Aorta (tissue), 5 donors: ENCODE data around the gene FBXW5. TPM values are rescaled to one million over a fixed set of nuclear protein-coding genes. Genes with fewer than 3 reads are reported as not detected.

Experiments used
- ATAC-seq: fragments of 200-7000 bp; cut with Tn5 transposase; one replicate; pipeline ENCODE4 v1.9.1; 2022; ENCODE audit warnings: moderate library complexity; ENCODE audit not compliant: low FRiP score
- DNase-seq, 2 donors: peaks; one replicate each; pipeline ENCODE4 v3.0.0-alpha.2; 2020
- H3K27ac ChIP-seq, 2 donors: one replicate each; pipeline ENCODE4 v1.5.1; 2013; ENCODE audit warnings: low read length in 2 of 2, mild to moderate bottlenecking in 2 of 2, moderate library complexity in 2 of 2, control low read depth in 1 of 2, inconsistent platforms in 1 of 2, low read depth in 1 of 2
- H3K27me3 ChIP-seq, 2 donors: one replicate each; pipeline ENCODE4 v1.6.1; 2013; ENCODE audit warnings: control low read depth in 1 of 2, low read length in 1 of 2, mild to moderate bottlenecking in 1 of 2, moderate library complexity in 1 of 2; ENCODE audit not compliant: insufficient read depth in 2 of 2, control insufficient read depth in 1 of 2
- H3K36me3 ChIP-seq, 2 donors: one replicate each; pipeline ENCODE4 v1.6.1; 2013; ENCODE audit warnings: control low read depth in 1 of 2, low read length in 1 of 2, mild to moderate bottlenecking in 1 of 2; ENCODE audit not compliant: insufficient read depth in 2 of 2, control insufficient read depth in 1 of 2
- H3K4me1 ChIP-seq, 2 donors: one replicate each; pipeline ENCODE4 v1.6.1; 2013; ENCODE audit warnings: low read length in 2 of 2, control low read depth in 1 of 2, mild to moderate bottlenecking in 1 of 2, moderate library complexity in 1 of 2; ENCODE audit not compliant: insufficient read depth in 2 of 2, control insufficient read depth in 1 of 2
- H3K4me3 ChIP-seq, 2 donors: one replicate each; pipeline ENCODE4 v1.5.1; 2013; ENCODE audit warnings: low read length in 2 of 2, control low read depth in 1 of 2, mild to moderate bottlenecking in 1 of 2
- H3K9me3 ChIP-seq: one replicate; pipeline ENCODE4 v1.6.1; 2013; ENCODE audit warnings: mild to moderate bottlenecking, low read length; ENCODE audit not compliant: control insufficient read depth
- WGBS, 2 donors: extraction: QIAGEN DNeasy Blood & Tissue Kit; methylation state at CpG; one replicate each; pipeline ENCODE4 v1.1.7; 2013; 5-methylcytosine and 5-hydroxymethylcytosine counted together
- intact Hi-C, 2 donors: fragments of 100-400 bp; cut with DNase I; formaldehyde crosslinking; loops; one replicate each; pipeline versions ENCODE4 v1.14.2 to v1.15.0; 2022
- polyA plus RNA-seq, 2 donors: library from polyadenylated mRNA; stranded (reverse); fragments of 200-250 nt; gene quantifications; one replicate each; pipeline ENCODE4 v1.2.3, GENCODE V29; 2013
- total RNA-seq, 2 donors: library from RNA; stranded (reverse); fragmentation: NEBNext Ultra II Directional; extraction: Animal tissue kit (Norgen Biotek cat#: 25700); gene quantifications; one replicate each; pipeline ENCODE4 v1.2.1, GENCODE V29; 2021
- donor health status: healthy with polysubstance abuse.
- donor health status: Bipolar disorder and iron deficiency.
- donor health status: DM: no; HTN: no; CAD: no.
- donor health status: DM: no; HTN: no; CAD: no.
- donor health status: DM: yes; HTN: yes; CAD: no.

The FBXW5 gene
- total and polyA plus RNA-seq, 4 donors = 92.5 to 191 (median 109) TPM

DNA sequence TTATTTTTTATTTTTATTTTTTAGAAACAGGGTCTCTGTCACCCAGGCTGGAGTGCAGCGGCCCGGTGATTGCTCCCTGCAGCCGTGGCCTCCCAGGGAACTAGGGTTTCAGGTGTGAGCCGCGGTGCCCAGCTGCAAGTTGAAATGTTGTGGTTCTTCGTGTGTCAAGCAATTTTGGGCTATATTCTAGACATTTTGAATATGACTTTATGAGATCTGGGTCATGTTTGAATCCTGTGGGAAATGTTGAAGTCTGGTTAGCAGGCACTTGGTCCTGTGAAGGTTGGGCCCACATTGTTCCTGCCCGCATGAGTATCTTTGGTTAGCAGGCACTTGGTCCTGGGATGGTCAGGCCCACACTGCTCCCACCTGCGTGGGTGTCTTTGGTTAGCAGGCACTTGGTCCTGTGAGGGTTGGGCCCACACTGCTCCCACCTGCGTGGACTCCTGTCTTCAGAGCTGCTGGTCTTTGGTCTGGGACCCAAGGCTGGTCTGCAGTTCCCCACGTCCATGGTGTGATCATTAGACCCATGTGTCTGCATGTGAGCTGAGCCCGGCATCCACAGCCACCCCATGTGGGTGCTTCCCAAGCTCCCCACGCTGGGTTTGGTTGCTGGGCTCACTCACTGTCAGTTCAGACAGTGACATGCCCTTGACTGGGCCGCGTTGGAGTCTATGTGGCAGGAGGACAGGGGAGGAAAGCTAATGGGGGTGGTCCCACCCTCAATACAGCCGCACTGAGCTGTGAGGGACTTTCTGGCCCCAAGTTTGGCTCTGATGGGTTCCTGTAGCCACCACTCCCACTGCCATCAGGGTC is 7.1 kb downstream of the FBXW5 start:
- ATAC-seq (no peak), DNase-seq (no peak)
- intact Hi-C loops = no loop called here
- H3K36me3 ChIP-seq = peaks cover 0 to 11% of the 10 kb centered on the region in 2 donors
- no peaks in the 10 kb centered on the region for H3K27me3 ChIP-seq
- H3K9me3 ChIP-seq = no peaks in the 10 kb centered on the region
- H3K4me1 ChIP-seq = no peaks in the 10 kb centered on the region
- WGBS, 2 donors = 94 to 95% methylated on average over 15 of the region's 15 CpGs
- H3K4me3 ChIP-seq = no peak overlapping the region
- no peak overlapping the region for H3K27ac ChIP-seq

DNA sequence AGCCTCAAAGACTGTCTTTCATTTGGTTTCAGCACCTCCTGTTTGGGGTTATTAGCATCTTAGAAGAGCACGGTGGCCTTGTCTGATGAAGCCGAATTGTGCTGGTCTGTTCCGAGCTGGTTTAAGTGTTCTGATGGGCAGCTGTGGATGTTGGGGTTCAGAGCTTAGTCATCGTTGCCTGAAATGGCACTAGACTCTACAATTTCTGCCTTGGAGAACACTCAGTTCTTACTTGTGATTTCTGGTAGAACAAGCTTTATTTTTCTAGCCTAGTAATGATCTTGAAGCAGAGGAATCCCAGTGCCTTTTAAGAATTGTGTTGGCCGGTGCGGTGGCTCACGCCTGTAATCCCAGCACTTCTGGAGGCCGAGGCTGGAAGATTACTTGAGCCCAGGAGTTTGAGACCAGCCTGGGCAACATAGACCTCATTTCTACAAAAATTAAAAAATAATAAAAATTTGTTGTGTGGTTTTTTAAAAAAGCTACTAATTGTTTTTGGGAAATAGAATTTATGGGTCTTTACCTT is 7.8 kb downstream of the FBXW5 start:
- no peaks in the 10 kb centered on the region for H3K4me1 ChIP-seq
- H3K27me3 ChIP-seq = no peaks in the 10 kb centered on the region
- peaks cover 0 to 9% of the 10 kb centered on the region in 2 donors for H3K36me3 ChIP-seq
- intact Hi-C loops = no loop called here
- H3K4me3 ChIP-seq = no peak overlapping the region
- WGBS, 2 donors = 91 to 92% methylated on average over 8 of the region's 8 CpGs
- no peak overlapping the region for H3K27ac ChIP-seq
- H3K9me3 ChIP-seq = no peaks in the 10 kb centered on the region
- ATAC-seq = no peak
- DNase-seq = no peak

DNA sequence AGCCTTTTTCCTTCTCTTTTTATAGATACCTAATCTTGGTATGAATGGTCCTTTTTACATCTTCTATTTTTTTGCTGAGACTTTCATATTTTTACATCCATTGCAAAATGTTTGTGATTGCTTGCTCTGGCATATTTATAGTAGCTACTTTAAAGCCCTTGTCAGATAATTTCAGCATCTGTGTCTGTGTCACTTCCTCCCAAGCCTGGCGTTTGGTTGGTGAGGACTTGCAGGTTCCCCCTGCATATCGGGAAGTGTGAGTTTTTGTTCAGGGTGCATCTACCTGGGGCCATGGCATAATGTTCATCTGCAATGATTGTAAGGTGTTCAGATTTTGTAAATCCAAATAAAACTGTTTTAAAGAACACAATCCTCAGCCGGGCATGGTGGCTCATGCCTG is 8.9 kb downstream of the FBXW5 start:
- no peaks in the 10 kb centered on the region for H3K9me3 ChIP-seq

DNA sequence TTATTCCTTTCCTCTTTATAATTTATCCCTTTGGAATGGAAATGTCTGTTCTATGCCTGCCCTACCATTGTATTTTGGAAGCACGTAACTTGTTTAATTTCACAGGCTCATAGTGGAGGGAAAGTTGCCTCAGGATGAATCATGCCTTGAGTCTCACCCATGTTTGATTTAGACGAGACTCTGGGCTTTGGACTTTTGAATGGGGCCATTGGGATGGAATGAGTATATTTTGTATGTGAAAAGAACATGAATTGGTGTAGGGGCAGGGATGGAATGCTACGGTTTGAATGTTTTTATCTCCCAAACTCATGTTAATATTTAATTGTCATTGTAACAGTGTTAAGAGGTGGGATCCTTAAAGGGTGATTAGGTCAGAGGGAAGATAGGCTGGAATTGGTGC is 10.3 kb downstream of the FBXW5 start:
- ATAC-seq (no peak), DNase-seq (no peak)
- no peaks in the 10 kb centered on the region for H3K27me3 ChIP-seq
- WGBS, 2 donors = 89 to 92% methylated on average over 3 of the region's 3 CpGs
- peaks cover 0 to under 1% of the 10 kb centered on the region in 2 donors for H3K36me3 ChIP-seq
- H3K9me3 ChIP-seq = no peaks in the 10 kb centered on the region
- intact Hi-C loops = no loop called here
- no peak overlapping the region for H3K4me3 ChIP-seq
- no peak overlapping the region for H3K27ac ChIP-seq
- no peaks in the 10 kb centered on the region for H3K4me1 ChIP-seq

More for the DNA sequence above, 8.9 kb downstream of the FBXW5 start:
- Histone ChIP-seq H3K36me3 (peaks cover 0 to 4% of the 10 kb centered on the region in 2 donors), H3K27ac (no peak overlapping the region), H3K4me1 (no peaks in the 10 kb centered on the region), H3K4me3 (no peak overlapping the region), H3K27me3 (no peaks in the 10 kb centered on the region)
- no peak for ATAC-seq
- 84 to 88% methylated on average over 3 of the region's 3 CpGs for WGBS, 2 donors
- DNase-seq = no peak
- intact Hi-C loops = no loop called here

DNA sequence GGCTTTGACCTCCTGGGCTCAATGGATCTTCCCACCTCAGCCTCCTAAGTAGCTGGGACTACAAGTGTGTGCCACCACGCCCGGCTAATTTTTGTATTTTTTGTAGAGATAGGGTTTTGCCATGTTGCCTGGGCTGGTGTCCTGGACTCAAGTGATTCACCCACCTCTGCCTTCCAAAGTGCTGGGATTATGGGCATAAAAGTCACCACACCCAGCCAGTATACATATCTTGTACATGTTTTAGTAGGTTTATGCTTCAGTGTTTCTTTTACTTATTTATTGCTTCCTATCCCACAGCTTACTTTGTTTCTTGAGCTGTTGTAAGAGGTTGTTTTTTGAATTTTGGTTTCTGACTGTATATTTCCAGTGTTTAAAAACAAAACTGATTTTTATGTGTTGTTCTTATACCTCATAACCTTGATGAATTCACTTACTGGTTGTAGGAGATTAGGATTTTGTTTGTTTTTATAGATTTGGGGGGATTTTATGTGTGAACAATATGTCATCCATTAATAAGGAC is 12.9 kb downstream of the FBXW5 start:
- WGBS, 2 donors = 97% methylated on average over 2 of the region's 2 CpGs
- intact Hi-C loops = no loop called here
- H3K36me3 ChIP-seq = no peaks in the 10 kb centered on the region
- H3K9me3 ChIP-seq = no peaks in the 10 kb centered on the region
- H3K4me1 ChIP-seq = no peaks in the 10 kb centered on the region
- no peak overlapping the region for H3K4me3 ChIP-seq
- ATAC-seq (no peak), DNase-seq (no peak)
- H3K27ac ChIP-seq = no peak overlapping the region
- no peaks in the 10 kb centered on the region for H3K27me3 ChIP-seq

DNA sequence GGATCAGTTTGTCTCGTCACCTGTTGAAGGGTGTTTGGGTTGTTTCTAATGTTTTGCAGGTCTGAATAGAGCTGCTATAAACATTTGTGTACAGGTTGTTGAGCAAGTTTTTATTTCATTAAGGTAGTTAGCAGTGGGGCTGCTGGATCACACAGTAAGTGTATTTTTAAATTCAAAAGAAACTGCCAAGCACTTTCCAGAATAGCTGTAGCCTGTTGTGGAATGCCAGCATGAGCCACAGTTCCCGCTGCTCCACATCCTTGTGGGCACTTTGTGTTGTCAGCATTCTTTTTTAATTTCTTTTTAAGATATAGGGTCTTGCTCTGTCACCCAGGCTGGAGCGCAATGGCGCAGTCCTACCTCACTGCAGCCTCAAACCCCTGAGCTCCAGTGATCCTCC is 14.5 kb downstream of the FBXW5 start:
- WGBS, 2 donors = 71 to 91% methylated on average over 4 of the region's 4 CpGs
- H3K4me1 ChIP-seq = no peaks in the 10 kb centered on the region
- ATAC-seq (no peak), DNase-seq (no peak)
- no peaks in the 10 kb centered on the region for H3K27me3 ChIP-seq
- H3K27ac ChIP-seq = no peak overlapping the region
- no peaks in the 10 kb centered on the region for H3K36me3 ChIP-seq
- no peak overlapping the region for H3K4me3 ChIP-seq
- intact Hi-C loops = no loop called here
- no peaks in the 10 kb centered on the region for H3K9me3 ChIP-seq

DNA sequence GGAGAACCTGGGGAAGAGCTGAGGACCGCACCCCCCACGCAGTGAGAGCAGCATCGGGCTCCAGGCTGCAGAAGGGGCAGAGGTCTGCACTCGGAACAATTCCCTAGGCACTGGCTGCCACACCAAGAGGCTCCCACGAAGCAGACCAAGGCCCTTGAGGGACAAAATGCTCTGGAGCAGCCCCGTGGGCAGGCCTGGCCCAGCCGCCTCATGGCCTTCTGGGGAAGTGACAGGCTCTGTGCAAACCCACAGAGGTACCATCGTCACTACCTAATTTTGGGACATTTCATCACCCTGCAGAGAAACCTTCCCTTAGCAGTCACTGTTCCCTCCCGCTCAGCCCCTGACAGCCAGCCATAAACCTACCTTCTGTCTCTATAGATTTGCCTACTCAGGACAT is 15.9 kb downstream of the FBXW5 start:
- no peaks in the 10 kb centered on the region for H3K4me1 ChIP-seq
- no peaks in the 10 kb centered on the region for H3K27me3 ChIP-seq
- ATAC-seq (peak; percentile 65), DNase-seq (no peak)
- H3K9me3 ChIP-seq = no peaks in the 10 kb centered on the region
- 60 to 66% methylated on average over 9 of the region's 9 CpGs for WGBS, 2 donors
- no peak overlapping the region for H3K27ac ChIP-seq
- H3K36me3 ChIP-seq = no peaks in the 10 kb centered on the region
- no peak overlapping the region for H3K4me3 ChIP-seq
- intact Hi-C loops = no loop called here

DNA sequence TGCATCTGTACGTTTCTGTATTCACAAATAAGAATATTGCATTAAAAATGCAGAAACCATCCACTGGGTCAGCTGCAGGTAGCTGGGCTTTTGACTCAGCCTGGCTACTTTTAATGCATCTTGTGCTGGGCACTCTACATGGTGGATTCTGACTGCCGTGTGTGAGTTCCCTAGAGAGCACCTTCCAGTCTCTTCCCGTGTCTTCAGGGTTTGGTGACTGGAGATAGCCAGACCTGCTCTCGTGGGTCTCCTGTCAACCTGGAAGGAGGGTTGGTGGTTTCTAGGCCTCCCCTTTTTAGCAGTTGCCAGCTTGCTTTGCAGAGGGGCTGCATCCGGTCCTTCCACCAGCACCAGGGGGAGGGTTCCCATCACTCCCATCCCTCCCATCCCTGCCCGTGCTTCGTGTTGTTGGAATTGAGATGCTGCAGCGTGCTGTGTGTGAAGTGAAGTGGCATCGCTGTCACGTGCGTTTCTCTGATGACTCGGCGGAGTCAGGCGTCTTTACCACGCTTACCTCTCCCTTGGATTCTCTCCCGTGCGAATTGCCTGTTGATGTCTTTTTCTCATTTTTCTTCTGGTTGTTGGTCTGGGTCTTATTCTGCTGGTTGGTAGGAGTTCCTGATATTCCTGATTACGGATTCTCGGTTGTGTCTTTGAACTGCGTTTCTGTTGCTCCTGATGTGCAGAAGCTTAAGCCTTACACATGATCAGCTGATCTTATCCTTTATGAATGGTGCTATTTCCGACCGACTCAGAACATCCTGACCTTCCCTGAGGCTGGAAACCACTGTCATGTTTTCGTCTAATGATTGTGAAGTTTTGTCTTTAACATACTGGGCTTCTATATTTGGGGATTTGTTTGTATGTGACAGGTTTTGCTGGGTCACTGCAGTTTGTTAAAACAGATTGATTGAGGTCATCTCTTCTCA is 16.9 kb downstream of the FBXW5 start:
- H3K36me3 ChIP-seq = no peaks in the 10 kb centered on the region
- 86 to 90% methylated on average over 23 of the region's 23 CpGs for WGBS, 2 donors
- DNase-seq (no peak), ATAC-seq (no peak)
- no peak overlapping the region for H3K4me3 ChIP-seq
- H3K4me1 ChIP-seq = no peaks in the 10 kb centered on the region
- H3K9me3 ChIP-seq = no peaks in the 10 kb centered on the region
- intact Hi-C loops = no loop called here
- no peaks in the 10 kb centered on the region for H3K27me3 ChIP-seq
- no peak overlapping the region for H3K27ac ChIP-seq
